Measurements from ENCODE around the gene NR1H2. TPM values are rescaled to one million over a fixed set of nuclear protein-coding genes. Genes with fewer than 3 reads are reported as not detected.

The NR1H2 gene
- polyA plus RNA-seq, 3 donors from 2014 or later: 65.0 to 84.9 (median 68.8) TPM

DNA sequence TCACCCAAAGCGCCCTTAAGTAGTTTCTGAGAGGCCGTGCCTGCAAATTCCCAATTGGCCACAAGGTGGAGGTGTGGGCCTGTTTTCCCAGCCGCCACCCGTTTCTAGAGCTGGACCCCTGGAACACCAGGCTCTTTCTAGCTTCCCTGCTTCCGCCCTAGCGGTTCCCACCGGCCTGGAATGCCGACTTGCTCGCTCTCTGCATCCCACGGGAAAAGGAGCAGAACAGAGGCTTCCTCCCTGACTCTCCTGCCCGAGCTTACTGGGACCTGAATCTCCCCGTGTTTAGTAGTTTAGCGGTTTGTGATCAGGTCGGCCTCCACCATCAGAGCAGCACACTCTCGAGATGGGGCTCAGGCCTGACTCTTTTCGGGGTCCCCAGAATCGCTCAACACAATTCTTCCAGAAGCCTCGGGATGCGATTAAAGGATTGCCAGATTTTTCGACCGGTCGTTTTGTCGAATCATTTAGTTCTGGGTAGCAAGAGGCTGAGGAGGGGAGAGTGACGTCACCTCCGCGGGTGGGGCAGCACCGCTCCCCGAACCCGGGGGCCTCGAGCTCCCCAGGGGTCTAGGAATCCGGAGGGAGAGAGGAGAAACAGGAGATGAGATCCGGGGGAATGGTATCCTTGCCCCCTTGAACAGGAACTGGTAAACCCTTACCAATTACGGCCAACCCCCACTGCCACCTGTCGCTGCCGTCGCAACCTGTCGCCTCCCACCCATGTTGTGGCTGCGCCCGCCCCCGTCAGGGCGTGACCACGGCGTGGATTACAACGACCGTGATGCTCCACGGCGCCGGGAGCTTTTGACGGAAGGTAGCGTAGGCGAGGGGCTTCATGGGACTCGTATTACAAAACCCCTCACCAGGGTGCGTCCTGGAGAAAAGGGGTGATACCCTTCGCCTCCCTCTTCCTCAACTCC is 18.8 kb upstream of the NR1H2 start:
- Mint-ChIP-seq H3K9me3 (peaks cover 0 to 2% (median 0%) of the 10 kb centered on the region in 6 donors), H3K4me3 (peak overlapping the region; percentile 84 to 92 (median 90)), H3K27ac (peak overlapping the region; percentile 88 to 97 (median 94)), H3K27me3 (ENCODE audit: low read depth in 3 of 3) (peaks cover 11 to 17% (median 15%) of the 10 kb centered on the region in 3 donors), H3K4me1 (peaks cover 0 to 21% of the 10 kb centered on the region in 2 donors), H3K36me3 (no peaks in the 10 kb centered on the region)
- DNase-seq: peak; percentile 82 to 87 (median 82)

DNA sequence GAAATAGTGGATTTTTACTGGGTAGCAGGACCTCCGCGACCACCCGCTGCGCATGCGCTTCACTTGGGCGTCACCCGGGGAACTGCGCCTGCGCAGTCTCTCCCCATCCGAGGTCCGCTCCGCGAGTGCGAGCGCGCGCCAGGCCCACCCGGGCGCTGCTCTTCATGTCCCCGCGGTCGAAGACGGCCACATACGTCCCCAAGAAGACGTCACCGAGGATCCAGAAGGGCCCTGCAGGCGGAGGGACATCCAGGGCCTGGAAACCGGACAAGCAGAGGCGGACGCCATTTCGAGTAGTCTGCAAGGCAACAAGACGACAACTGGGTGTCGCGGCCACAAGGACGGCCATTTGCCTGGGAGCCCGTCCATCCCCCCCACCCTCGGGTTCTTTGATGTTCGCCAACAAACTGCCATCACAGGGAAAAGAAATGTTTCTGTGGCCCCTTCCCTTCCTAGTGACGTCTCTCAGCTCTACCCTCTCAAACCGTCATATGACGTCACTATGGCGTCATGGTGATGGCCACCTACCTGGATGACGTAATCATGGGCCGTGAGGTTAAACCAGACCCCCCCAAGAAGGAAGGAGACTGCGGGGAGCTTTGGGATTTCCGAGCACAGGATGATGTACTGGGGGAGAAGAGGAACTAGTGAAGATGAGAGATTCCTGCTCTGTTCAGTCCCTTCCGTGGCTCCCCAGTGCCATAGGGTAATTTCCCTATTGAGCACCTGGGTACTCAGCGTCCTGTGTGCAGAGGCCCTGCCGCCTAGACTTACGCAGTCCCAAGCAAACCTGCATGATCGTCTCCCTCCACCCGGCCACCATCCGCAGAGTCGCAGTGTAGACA is 17.6 kb upstream of the NR1H2 start:
- Mint-ChIP-seq H3K27ac (peak overlapping the region; percentile 88 to 97 (median 94)), H3K27me3 (ENCODE audit: low read depth in 3 of 3) (peaks cover 11 to 17% (median 15%) of the 10 kb centered on the region in 3 donors), H3K4me3 (peak overlapping the region; percentile 84 to 92 (median 90)), H3K9me3 (peaks cover 0 to 2% (median 0%) of the 10 kb centered on the region in 6 donors), H3K36me3 (no peaks in the 10 kb centered on the region), H3K4me1 (peaks cover 0 to 30% of the 10 kb centered on the region in 2 donors)
- peak; percentile 79 to 85 (median 79) for DNase-seq

DNA sequence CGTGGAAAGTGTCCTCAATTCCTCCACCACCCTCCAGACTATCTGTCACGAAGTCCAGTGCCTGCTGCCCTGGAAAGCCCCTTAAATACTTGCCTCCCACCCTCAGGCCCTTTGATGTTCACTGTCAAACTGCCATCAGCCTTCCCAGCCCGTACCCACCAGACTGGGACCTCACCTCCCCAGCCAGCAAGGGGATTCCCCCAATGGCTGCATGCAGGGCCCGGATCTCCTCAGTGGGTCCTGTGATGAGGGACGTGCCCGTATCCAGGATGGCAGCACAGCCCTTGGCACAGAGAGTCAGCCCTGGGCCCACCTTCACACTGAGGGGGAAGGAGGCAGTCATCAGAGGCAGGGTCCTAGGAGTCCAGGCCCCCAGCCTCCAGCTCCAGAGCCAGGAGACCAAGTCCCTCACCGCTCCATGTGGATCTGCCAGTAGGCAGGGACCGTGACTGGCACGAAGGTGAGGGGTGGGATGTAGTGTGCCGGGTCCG is 16.9 kb upstream of the NR1H2 start:
- Mint-ChIP-seq H3K9me3 (peaks cover 0 to 2% (median 0%) of the 10 kb centered on the region in 6 donors), H3K36me3 (no peaks in the 10 kb centered on the region), H3K4me1 (peaks cover 0 to 35% of the 10 kb centered on the region in 2 donors), H3K4me3 (peak overlapping the region; percentile 84 to 92 (median 90)), H3K27ac (peak overlapping the region in 5 of 6 donors; percentile 88 to 97 (median 94)), H3K27me3 (ENCODE audit: low read depth in 3 of 3) (peaks cover 11 to 17% (median 15%) of the 10 kb centered on the region in 3 donors)
- DNase-seq: no peak

DNA sequence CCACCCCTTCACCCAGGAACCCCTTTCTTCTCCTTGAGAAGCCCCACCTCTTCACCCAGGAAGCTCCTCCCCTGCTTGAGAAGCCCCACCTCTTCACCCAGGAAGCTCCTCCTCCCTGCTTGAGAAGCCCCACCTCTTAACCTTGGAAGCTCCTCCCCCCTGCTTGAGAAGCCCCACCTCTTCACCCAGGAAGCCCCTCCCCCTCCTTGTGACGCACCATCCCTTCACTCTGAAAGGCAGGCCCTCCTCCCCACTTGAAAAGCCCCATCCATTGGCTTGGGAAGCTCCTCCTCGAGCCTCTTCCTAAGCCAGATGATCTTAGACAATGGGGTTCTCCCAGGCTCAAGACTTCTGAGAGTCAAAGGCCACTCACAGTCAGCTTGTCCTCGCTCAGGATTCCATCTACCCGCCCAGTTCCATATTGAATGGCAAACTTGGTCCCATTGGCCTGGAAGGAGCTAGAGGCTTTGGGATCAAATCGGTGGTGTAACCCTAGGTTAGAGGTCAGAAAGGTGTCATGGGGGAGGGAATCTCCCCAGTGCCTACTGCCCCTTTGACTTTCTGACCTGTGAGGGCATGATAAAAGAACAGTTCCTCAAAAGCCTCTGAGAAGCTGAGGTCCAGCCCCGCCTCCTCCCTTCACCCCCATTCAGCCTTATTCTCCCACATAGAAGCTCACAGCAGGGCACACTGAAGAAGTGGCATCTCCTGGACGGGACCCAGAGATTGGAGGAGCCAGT is 14.8 kb upstream of the NR1H2 start:
- peak overlapping the region in 1 of 6 donors; percentile 53 for H3K27ac Mint-ChIP-seq
- H3K36me3 Mint-ChIP-seq: no peaks in the 10 kb centered on the region
- peaks cover 8 to 47% of the 10 kb centered on the region in 2 donors for H3K4me1 Mint-ChIP-seq
- peaks cover 10 to 19% (median 17%) of the 10 kb centered on the region in 3 donors for H3K27me3 Mint-ChIP-seq (ENCODE audit: low read depth in 3 of 3)
- no peak overlapping the region for H3K4me3 Mint-ChIP-seq
- DNase-seq: peak in 1 of 3 donors; percentile 17
- peaks cover 0 to 2% (median 0%) of the 10 kb centered on the region in 6 donors for H3K9me3 Mint-ChIP-seq

DNA sequence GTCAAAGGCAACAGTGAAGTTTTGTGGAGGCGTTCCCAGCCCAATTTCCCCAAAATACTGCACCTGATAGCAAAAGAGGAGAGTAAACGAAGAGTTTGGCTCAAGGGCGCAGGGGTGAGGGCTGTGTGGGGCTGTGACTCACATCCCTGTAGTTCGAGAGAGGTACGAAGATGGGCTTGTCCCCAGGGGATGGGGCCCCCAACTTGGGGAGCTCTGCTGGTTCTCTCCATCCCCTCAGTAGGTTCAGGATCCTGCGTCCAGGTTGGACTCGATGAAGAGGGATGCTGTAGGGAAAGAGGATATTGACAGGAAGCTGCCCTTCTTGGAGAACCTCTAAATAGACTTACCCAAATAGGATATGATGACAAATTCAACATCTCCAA is 14.2 kb upstream of the NR1H2 start:
- no peak overlapping the region for H3K4me3 Mint-ChIP-seq
- H3K27ac Mint-ChIP-seq: no peak overlapping the region
- H3K9me3 Mint-ChIP-seq: peaks cover 0 to 2% (median 0%) of the 10 kb centered on the region in 6 donors
- H3K4me1 Mint-ChIP-seq: peaks cover 8 to 45% of the 10 kb centered on the region in 2 donors
- H3K36me3 Mint-ChIP-seq: no peaks in the 10 kb centered on the region
- no peak for DNase-seq
- H3K27me3 Mint-ChIP-seq (ENCODE audit: low read depth in 3 of 3): peaks cover 10 to 19% (median 17%) of the 10 kb centered on the region in 3 donors

DNA sequence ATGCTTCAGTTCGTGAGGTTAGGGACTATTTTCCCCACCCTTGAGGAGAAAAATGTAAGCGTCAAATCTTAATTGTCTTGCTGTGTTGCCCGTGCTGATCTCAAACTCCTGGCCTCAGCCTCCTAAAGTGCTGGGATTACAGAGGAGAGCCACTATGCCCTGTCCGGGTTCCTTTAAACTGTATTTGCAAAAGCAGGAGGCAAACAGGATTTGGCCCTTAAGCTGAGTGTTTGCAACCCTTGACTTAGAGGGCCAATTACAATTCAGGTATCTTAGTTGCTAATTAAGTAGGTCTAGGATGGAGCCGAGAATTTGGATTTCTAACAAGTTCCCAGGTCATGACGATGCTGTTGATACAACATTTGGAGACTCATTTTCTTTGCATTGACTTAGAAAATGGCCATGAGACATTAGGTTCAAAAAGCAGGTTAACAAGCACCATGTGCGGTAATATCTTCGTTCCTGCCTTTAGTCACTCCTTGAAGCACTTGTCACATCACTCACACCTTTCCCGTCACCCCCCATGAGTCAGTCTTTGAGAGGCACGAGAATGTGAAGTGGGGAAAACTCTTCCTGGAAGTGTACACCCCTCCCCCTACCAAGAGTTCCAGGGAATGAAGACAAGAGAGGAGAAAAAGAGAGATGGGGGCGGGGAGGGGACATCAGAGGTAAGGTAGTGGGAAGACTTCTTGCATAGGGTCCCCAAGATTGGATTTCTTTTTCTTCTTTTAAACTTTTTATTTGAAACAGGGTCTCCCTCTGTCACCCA is 13.4 kb upstream of the NR1H2 start:
- Mint-ChIP-seq H3K4me3 (peak overlapping the region in 2 of 5 donors; percentile 51 to 62), H3K27ac (peak overlapping the region in 2 of 6 donors; percentile 48 to 60)

DNA sequence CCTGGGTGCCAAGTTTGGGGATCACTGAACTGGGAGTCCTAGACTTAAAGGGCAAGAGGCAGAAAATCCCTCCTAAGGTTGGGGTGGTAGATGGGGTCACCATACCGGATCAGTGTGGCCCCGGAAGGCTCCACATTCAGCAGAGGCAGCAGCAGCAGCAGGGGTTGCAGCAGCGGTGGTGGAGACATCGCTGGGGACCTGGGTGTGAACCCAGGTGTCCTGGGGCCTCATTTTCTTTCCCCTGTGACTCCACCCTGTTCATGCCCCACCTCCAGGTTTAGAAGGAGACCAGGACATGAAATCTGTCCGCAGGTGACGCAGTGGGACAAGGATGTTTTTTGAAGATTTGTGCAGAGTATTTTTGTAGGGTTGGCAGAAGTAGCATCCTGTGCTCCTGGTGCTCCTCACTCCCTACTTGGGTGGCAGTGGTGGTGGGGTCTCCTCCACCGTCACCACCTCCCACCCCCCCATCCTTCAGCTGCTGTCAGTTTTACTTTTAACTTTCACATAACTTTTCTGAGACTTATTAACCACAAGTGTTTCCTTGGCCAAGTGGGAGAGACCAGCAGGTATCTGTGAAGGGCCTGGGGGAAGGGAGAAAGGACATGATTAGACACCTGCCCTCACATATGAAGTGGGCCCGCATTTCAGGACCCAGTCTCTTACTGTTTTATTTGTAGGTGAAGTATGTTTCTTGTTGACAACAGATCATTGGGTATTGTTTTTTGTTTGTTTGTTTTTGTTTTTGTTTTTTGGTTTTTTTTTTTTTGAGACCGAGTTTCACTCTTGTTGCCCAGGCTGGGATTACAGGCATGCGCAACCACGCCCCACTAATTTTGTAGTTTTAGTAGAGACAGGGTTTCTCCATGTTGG is 10.6 kb upstream of the NR1H2 start, which contains the start of gene NAPSA:
Gene NAPSA, minus strand, starts transcription at position 206 of the 873 bp plus-strand sequence. Its CDS starts 18 bp downstream, at position 188.
- Mint-ChIP-seq H3K4me3 (peak within 1 kb of the TSS in 4 of 5 donors; percentile 64 to 78 (median 70)), H3K4me1 (peaks cover 22 to 41% of the 10 kb centered on the region in 2 donors), H3K36me3 (no peaks in the 10 kb centered on the region), H3K27me3 (ENCODE audit: low read depth in 3 of 3) (peaks cover 2 to 9% (median 7%) of the 10 kb centered on the region in 3 donors), H3K27ac (peak within 1 kb of the TSS; percentile 71 to 90 (median 82)), H3K9me3 (peaks cover 0 to 2% (median 0%) of the 10 kb centered on the region in 6 donors)
- DNase-seq: no peak

More for the DNA sequence above, 13.4 kb upstream of the NR1H2 start:
- peaks cover 0 to 2% (median 0%) of the 10 kb centered on the region in 6 donors for H3K9me3 Mint-ChIP-seq
- H3K4me1 Mint-ChIP-seq: peaks cover 8 to 40% of the 10 kb centered on the region in 2 donors
- no peak for DNase-seq
- H3K36me3 Mint-ChIP-seq: no peaks in the 10 kb centered on the region
- H3K27me3 Mint-ChIP-seq (ENCODE audit: low read depth in 3 of 3): peaks cover 10 to 16% (median 16%) of the 10 kb centered on the region in 3 donors

DNA sequence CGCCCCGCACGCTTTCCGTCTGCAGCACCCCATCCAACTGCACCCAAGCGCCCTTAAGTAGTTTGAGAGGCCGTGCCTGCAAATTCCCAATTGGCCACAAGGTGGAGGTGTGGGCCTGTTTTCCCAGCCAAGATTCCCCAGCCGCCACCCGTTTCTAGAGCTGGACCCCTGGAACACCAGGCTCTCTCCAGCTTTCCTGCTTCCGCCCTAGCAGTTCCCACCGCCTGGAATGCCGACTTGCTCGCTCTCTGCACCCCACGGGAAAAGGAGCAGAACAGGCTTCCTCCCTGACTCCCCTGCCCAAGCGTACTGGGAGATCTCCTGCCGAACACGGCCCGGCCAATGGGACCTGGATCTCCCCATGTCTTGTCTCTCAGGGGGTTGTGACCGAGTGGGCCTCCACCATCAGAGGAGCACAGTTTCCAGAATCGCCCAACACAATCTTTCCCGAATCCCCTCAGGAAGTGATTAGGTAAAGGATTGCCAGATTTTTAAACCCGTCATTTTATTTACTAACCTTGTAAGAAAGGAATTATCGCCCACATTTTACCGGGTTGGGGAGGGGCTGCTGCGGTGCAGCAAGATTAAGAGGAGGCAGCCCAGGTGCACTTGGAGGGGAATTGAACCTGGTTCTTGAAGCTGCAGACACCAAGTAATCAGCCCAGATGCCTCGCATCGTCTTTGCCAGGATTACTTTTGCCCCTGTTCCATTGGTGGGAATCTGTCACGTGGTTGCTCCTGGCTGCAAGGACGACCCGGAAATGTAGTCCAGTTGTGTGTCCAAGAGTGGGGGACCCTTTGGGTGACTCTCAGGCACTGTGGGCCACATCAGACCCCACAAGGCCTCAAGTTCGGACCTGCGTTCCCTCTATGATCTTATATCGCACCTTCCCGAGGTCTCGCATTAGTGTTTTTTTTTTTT is 7.3 kb upstream of the NR1H2 start:
- peaks cover 22 to 28% of the 10 kb centered on the region in 2 donors for H3K4me1 Mint-ChIP-seq
- H3K27ac Mint-ChIP-seq: peak overlapping the region; percentile 71 to 93 (median 86)
- DNase-seq: peak; percentile 74 to 78 (median 75)
- peak overlapping the region; percentile 88 to 95 (median 93) for H3K4me3 Mint-ChIP-seq
- no peaks in the 10 kb centered on the region for H3K9me3 Mint-ChIP-seq
- no peaks in the 10 kb centered on the region for H3K36me3 Mint-ChIP-seq
- peaks cover 2 to 9% (median 7%) of the 10 kb centered on the region in 3 donors for H3K27me3 Mint-ChIP-seq (ENCODE audit: low read depth in 3 of 3)

DNA sequence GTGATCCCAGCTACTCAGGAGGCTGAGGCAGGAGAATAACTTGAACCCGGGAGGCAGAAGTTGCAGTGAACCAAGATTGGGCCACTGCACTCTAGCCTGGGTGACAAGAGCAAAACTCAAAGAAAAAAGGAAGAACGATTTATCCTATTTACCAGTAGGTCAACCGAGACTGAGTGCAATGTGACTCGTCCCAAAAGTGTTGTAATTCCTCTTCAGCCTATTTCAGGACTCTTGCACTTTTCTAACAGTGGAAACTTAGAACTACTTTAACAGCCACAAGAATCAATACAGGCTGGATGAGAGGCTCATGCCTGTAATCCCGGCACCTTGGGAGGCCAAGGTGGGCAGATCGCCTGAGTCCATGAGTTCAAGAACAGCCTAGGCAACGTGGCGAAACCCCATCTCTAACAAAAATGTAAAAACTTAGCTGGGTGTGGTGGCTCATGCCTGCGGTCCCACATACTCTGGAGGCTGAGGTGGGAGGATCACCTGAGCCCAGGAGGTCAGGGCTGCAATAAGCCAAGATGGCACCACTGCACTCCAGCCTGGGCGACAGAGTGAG is 4.3 kb upstream of the NR1H2 start:
- peaks cover 0 to under 1% (median 0%) of the 10 kb centered on the region in 6 donors for H3K9me3 Mint-ChIP-seq
- no peak for DNase-seq
- no peak overlapping the region for H3K4me3 Mint-ChIP-seq
- H3K36me3 Mint-ChIP-seq: no peaks in the 10 kb centered on the region
- H3K27me3 Mint-ChIP-seq (ENCODE audit: low read depth in 3 of 3): peaks cover 8 to 14% (median 10%) of the 10 kb centered on the region in 3 donors
- no peak overlapping the region for H3K27ac Mint-ChIP-seq
- peaks cover 20 to 23% of the 10 kb centered on the region in 2 donors for H3K4me1 Mint-ChIP-seq

DNA sequence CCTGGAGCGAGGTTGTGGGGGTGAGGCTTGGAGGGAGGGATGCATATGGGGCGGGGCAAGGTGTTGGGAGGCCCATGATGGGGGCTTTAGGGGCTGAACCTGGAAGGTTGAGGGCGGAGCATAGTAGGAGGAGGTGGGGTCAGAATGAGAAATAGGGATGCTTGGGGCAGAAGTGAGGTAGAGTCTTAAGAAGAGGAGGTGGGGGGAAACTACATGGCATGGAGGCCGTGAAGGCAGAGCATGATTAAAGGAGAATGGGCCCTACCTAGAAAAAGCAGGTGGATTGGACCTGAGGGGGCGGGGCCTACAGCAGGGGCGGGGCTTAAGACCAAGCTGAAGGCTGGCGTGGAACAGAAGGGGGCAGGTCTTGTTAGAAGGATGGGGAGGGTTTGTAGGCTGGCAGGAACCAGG is 799 bp downstream of the NR1H2 start:
- DNase-seq: peak in 2 of 3 donors; percentile 40 to 48
- peaks cover 8 to 22% (median 18%) of the 10 kb centered on the region in 3 donors for H3K36me3 Mint-ChIP-seq
- peaks cover 17 to 27% of the 10 kb centered on the region in 2 donors for H3K4me1 Mint-ChIP-seq
- peak overlapping the region; percentile 51 to 100 (median 99) for H3K4me3 Mint-ChIP-seq
- peaks cover 0 to 1% (median 0%) of the 10 kb centered on the region in 6 donors for H3K9me3 Mint-ChIP-seq
- H3K27me3 Mint-ChIP-seq (ENCODE audit: low read depth in 3 of 3): peaks cover 8 to 13% (median 11%) of the 10 kb centered on the region in 3 donors
- H3K27ac Mint-ChIP-seq: peak overlapping the region; percentile 72 to 100 (median 99)

Measured in immature natural killer cell (primary cell).